ENCODE measurements around the gene FCSK. TPM values are rescaled to one million over a fixed set of nuclear protein-coding genes. Genes with fewer than 3 reads are reported as not detected.

FCSK gene
- total and polyA plus RNA-seq, 2 of the 8 experiments (the other 6 are each of a cell fraction or from before 2014, with no cell fraction given): 4.6 to 5.1 TPM

DNA sequence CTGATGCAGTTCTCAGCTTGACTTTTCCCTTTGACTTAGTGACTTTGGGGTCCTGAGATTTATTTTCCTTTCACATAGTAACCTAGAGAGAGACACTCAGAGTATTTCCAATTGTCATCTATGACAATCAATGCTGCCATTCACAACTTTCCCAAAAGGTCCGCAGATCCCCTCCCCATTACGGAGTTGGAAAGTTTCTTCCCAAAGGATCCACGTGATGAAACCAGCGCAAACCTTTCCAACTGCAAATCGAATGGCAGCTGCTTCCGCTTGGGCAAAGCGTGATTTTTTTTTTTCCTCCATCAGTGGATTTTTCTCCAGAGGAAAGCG, 538 bp upstream of the FCSK start:
- Histone ChIP-seq H4K91ac (replicated peaks; ENCODE audit: insufficient read length, low read length) (no peak overlapping the region), H2BK120ac (replicated peaks; ENCODE audit: low read depth, low read length) (no peak overlapping the region), H3K14ac (ENCODE audit: insufficient read length) (no peak overlapping the region), H2BK20ac (ENCODE audit: low read length) (no peak overlapping the region), H2AFZ (ENCODE audit: low read length) (peak overlapping the region; percentile 70; the same call in 1 of the 2 replicates), H4K8ac (ENCODE audit: extremely low read depth, insufficient read depth, low read length) (no peak overlapping the region), H3K4me3 (ENCODE audit: extremely low read depth in 1 of 4, insufficient read depth in 2 of 4, low read depth in 3 of 4, low read length in 4 of 4) (peak overlapping the region; percentile 44 to 83 (median 78)), H3K27me3 (replicated peaks in 1 of 4; ENCODE audit: control insufficient read depth in 3 of 4, extremely low read depth in 1 of 4, insufficient read depth in 3 of 4, low read length in 3 of 4) (no peaks in the 10 kb centered on the region), H3K4ac (replicated peaks; ENCODE audit: insufficient read length, low read depth, low read length) (no peak overlapping the region), H3K4me2 (ENCODE audit: insufficient read depth in 1 of 2, low read depth in 2 of 2, low read length in 2 of 2) (peak overlapping the region; percentile 42 to 81), H2BK5ac (ENCODE audit: low read depth, low read length) (no peak overlapping the region; the same call in 1 of the 2 replicates), H3K4me1 (replicated peaks in 1 of 4; ENCODE audit: control insufficient read depth in 3 of 4, insufficient read depth in 4 of 4, low read length in 3 of 4) (peaks cover 0 to 2% (median 0%) of the 10 kb centered on the region in 4 experiments; a peak in 1 of 7 replicates), H2AK5ac (ENCODE audit: low read depth, low read length) (no peak overlapping the region), H3K9ac (replicated peaks in 1 of 4; ENCODE audit: extremely low read depth in 1 of 4, low read depth in 3 of 4, low read length in 3 of 4) (peak overlapping the region; percentile 67 to 96 (median 86); a peak in 6 of 7 replicates), H3K9me3 (ENCODE audit: insufficient read depth in 2 of 2, low read depth in 1 of 2, low read length in 1 of 2) (no peaks in the 10 kb centered on the region), H3K56ac (replicated peaks; ENCODE audit: insufficient read length, low read depth, low read length) (no peak overlapping the region), H3K36me3 (ENCODE audit: control insufficient read depth in 2 of 4, insufficient read depth in 4 of 4, low read length in 3 of 4) (no peaks in the 10 kb centered on the region), H3K23me2 (ENCODE audit: low read depth, low read length) (no peaks in the 10 kb centered on the region; the same call in 1 of the 2 replicates), H3K27ac (ENCODE audit: low read depth, low read length) (peak overlapping the region; percentile 100), H4K20me1 (replicated peaks in 1 of 2; ENCODE audit: control insufficient read depth in 1 of 2, insufficient read depth in 2 of 2, low read length in 2 of 2) (no peaks in the 10 kb centered on the region), H2BK15ac (ENCODE audit: low read length) (no peak overlapping the region), H3K79me2 (ENCODE audit: control insufficient read depth in 1 of 2, insufficient read depth in 2 of 2, low read length in 2 of 2) (no peaks in the 10 kb centered on the region), H3K79me1 (ENCODE audit: low read depth, low read length) (no peaks in the 10 kb centered on the region), H2BK12ac (ENCODE audit: low read depth, low read length) (no peak overlapping the region), H4K5ac (ENCODE audit: insufficient read length, low read depth, low read length) (no peak overlapping the region), H3K18ac (ENCODE audit: extremely low read depth, low read length) (no peak overlapping the region), H3K23ac (ENCODE audit: insufficient read length) (no peak overlapping the region)
- CTCF ChIA-PET (ENCODE audit: partially characterized antibody): interaction anchor here (0.6 to 5.3 kb wide), 16 partner anchors 10 to 81 kb away, joined by 3 to 37 read pairs (median 4); partner anchors contain the start of gene ST3GAL2
- no peak for DNase-seq (ENCODE audit: low read depth in 1 of 2, low spot score in 2 of 2)
- FAIRE-seq: peak; percentile 7
- POLR2A ChIA-PET (ENCODE audit: partially characterized antibody): interaction anchor here (0.8 to 5.1 kb wide), 15 partner anchors 10 to 186 kb away, joined by 3 to 37 read pairs (median 4); partner anchors contain the start of gene ST3GAL2
- 4% methylated on average over 8 of the region's 8 CpGs; no CpG with 5 or more reads in 1 of the 2 experiments for WGBS, 2 experiments (ENCODE audit: extremely low coverage in 1 of 2, insufficient coverage in 1 of 2, insufficient read length in 1 of 2, insufficient replicate concordance in 2 of 2, low coverage in 1 of 2, low lambda C conversion rate in 2 of 2, missing lambda C conversion rate in 1 of 2)
- TF ChIP-seq RXRA (IDR thresholded peaks at IDR 0.05; ENCODE audit: insufficient read depth, low read depth, low read length) (no peak), TAF1 (IDR thresholded peaks at IDR 0.05; ENCODE audit: low read depth, low read length) (peak; percentile 68), CEBPB (IDR thresholded peaks at IDR 0.05; ENCODE audit: low read depth, low read length) (no peak), SRF (IDR thresholded peaks at IDR 0.05; ENCODE audit: low read depth, low read length) (no peak), SP1 (IDR thresholded peaks at IDR 0.05; ENCODE audit: low read depth, low read length) (no peak), GABPA (IDR thresholded peaks at IDR 0.05; ENCODE audit: borderline replicate concordance, insufficient read depth, low read length) (no peak), POLR2AphosphoS5 (IDR thresholded peaks at IDR 0.05; ENCODE audit: low read depth, low read length) (peak; percentile 35; the same call in 1 of the 2 replicates), ASH2L (IDR thresholded peaks at IDR 0.05; ENCODE audit: low read length) (no peak), SIN3A (conservative IDR thresholded peaks at IDR 0.05 in 1 of 2, IDR thresholded peaks at IDR 0.05 in 1 of 2; ENCODE audit: low read depth in 1 of 2, low read length in 2 of 2) (peak in 1 of 2 experiments; percentile 50; a peak in 1 of 4 replicates)
- TF ChIP-seq, protein P1, sequence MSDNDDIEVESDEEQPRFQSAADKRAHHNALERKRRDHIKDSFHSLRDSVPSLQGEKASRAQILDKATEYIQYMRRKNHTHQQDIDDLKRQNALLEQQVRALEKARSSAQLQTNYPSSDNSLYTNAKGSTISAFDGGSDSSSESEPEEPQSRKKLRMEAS (IDR thresholded peaks at IDR 0.05): peak; percentile 36; the same call in 1 of the 2 replicates
- TF ChIP-seq, protein P2, sequence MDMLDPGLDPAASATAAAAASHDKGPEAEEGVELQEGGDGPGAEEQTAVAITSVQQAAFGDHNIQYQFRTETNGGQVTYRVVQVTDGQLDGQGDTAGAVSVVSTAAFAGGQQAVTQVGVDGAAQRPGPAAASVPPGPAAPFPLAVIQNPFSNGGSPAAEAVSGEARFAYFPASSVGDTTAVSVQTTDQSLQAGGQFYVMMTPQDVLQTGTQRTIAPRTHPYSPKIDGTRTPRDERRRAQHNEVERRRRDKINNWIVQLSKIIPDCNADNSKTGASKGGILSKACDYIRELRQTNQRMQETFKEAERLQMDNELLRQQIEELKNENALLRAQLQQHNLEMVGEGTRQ (IDR thresholded peaks at IDR 0.05; ENCODE audit: low read length): peak; percentile 64; the same call in 1 of the 2 replicates
- TF ChIP-seq, protein P3, sequence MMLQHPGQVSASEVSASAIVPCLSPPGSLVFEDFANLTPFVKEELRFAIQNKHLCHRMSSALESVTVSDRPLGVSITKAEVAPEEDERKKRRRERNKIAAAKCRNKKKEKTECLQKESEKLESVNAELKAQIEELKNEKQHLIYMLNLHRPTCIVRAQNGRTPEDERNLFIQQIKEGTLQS (IDR thresholded peaks at IDR 0.05; ENCODE audit: insufficient read depth, low read depth, low read length): no peak
